Measurements from ENCODE around the gene ADAMTSL3. TPM values are rescaled to one million over a fixed set of nuclear protein-coding genes. Genes with fewer than 3 reads are reported as not detected.

Gene ADAMTSL3
- total RNA-seq, 1 donor from 2014 or later = 22.2 TPM

GRCh38 chr15:83816124-83816883 is 162.4 kb downstream of the ADAMTSL3 start:
- DNase-seq (ENCODE audit: low read depth in 2 of 2) = no peak

DNA sequence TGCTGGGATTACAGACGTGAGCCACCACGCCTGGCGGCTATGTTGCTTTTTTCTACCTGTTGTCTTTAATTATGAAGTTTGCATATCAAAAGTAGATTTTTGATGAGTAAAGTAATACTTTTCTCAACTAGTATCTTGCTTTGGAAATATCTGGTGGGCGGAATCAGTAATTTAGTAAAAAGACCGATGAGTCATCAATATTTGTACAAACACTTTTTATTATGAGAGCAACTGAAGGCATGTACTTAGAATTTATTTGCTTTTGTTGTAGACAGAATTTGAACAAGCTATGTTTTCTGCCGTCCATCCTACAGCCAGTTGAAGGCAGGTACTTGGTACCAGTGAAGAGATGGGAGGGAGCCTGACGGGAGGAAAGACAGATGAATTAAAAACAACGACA is 164.7 kb downstream of the ADAMTSL3 start:
- DNase-seq (ENCODE audit: low read depth in 2 of 2) = no peak

- DNase-seq (ENCODE audit: low read depth in 2 of 2) = no peak
Observed at GRCh38 chr15:83830381-83830780, 176.5 kb downstream of the ADAMTSL3 start.

GRCh38 chr15:83833569-83833968 is 179.6 kb downstream of the ADAMTSL3 start:
- no peak for DNase-seq (ENCODE audit: low read depth in 2 of 2)

DNA sequence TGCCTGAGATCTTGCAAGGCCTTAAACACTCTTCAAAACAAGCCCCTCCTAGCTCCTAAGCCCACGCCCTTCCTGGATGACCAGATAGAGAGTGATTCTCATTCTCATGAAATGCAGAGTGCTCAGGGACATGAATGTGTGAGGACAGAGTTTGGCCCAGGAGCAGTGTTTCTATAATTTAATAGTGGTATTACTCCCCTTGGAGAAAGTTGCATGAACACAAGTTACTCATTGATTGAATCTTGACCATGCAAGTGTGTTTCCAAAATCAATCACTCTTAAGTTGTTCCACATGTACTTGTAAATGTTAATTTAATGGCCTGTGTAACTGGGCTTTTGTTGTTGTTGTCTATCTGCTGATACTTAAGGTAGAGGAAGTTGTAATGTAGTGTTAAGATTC is 181.6 kb downstream of the ADAMTSL3 start:
- DNase-seq (ENCODE audit: low read depth in 2 of 2) = no peak

DNA sequence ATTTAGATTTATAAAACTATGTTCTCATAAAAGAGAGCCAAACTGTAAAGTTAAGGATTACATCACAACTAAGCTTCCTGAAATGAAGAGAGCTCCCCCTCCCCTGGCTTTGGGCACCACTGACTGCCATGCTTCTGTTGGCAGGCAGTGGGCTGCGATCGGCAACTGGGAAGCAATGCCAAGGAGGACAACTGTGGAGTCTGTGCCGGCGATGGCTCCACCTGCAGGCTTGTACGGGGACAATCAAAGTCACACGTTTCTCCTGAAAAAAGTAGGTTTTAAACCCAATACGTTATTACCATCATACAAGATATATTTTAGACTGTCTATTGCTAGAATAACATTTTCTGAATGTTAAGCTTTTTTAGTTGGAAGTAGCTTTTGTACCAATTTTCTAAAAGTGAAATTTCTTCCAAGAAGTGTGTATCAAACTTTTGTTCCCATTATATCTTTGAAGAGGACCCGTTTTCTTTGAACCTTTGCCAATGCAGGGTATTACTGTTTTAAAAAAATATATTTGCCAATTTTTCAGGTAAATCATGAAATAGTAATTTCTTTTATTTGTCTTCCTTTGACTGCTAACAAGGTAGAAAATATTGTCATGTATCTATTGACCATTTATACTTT is 184.1 kb downstream of the ADAMTSL3 start:
- peak; percentile 40 to 54 for DNase-seq (ENCODE audit: low read depth in 2 of 2)

DNA sequence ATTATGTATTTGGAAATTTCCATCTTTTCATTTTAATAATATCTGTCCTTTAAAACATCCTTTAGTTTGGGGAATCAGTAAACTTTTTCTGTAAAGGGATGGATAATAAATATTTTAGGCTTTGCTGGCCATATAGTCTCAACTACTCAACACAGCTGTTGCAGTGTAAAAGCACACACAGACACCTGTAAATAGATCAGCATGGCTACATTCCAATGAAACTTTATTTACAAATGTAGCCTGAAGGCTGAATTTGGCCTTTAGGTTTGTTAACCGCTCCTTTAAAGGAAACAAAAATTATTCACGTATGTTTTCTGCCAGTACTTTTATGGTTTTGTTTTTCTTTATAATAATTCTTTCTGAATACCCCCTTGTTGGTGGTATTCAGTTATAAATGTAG is 184.8 kb downstream of the ADAMTSL3 start:
- DNase-seq (ENCODE audit: low read depth in 2 of 2) = no peak

DNA sequence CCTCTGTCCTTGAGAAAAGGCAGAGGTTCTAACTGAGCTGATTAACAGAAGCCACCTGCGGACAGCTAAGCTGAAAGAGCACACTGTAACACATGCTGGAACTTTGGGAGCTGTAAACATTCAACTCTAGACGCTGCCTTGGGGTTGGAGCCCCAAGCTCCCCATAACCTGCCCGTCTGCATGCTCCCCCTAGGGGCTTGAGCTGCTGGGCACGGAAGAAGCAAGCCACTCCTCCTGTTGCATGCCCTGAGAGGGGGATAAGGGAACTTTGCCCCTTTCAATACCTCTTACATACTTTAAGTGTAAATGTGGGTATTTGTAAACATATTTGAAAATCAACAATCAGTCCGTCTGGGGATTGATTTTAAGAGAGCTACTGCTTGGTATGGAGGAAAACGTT is 188.4 kb downstream of the ADAMTSL3 start:
- no peak for DNase-seq (ENCODE audit: low read depth in 2 of 2)

DNA sequence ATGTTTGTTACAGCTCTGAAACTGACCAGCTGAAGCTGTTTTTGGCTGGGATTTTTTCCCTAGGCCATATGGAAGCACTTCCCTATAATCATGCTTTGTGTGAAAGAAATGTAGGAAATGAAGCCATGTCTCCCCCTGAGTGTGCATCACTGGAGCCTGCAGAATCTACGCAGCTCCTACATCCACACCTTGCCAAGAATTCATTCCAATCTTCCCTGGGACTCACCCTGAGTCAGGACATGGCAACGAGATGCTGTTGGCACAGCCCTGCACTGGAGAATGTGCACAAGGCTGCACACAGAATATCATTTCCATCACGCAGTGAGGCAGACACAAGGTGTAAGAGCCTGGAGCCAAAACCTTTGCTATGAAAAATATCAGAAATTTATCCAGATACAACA is 189.5 kb downstream of the ADAMTSL3 start:
- DNase-seq (ENCODE audit: low read depth in 2 of 2) = peak; percentile 48 to 72

GRCh38 chr15:83844742-83845141 is 190.8 kb downstream of the ADAMTSL3 start:
- no peak for DNase-seq (ENCODE audit: low read depth in 2 of 2)

DNA sequence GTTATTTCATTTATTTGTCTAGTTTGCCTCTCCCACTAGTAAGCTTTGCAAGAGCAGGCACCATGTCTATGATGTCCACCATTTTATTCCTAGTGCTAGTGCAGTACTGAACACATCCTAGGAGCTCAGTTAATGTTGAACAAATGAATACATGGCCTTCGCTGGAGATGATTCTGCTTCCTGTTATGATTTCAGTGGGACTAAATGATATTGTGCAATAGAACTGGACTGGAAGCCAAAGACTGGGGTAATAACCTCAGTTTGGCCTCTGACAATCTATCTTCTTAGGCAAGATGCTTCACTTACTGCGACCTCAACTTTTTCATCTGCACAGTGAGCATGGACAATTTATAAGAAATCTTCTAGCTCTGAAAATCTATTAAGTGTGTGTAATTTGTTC is 191.3 kb downstream of the ADAMTSL3 start:
- peak; percentile 25 to 36 for DNase-seq (ENCODE audit: low read depth in 2 of 2)

- DNase-seq (ENCODE audit: low read depth in 2 of 2) = peak in 1 of 2 donors; percentile 13
Observed at GRCh38 chr15:83846847-83847246, 192.9 kb downstream of the ADAMTSL3 start.

- DNase-seq (ENCODE audit: low read depth in 2 of 2) = peak; percentile 73 to 76
Observed at GRCh38 chr15:83848315-83849050, 194.6 kb downstream of the ADAMTSL3 start.

- no peak for DNase-seq (ENCODE audit: low read depth in 2 of 2)
Observed at GRCh38 chr15:83850015-83850414, 196.1 kb downstream of the ADAMTSL3 start.

DNA sequence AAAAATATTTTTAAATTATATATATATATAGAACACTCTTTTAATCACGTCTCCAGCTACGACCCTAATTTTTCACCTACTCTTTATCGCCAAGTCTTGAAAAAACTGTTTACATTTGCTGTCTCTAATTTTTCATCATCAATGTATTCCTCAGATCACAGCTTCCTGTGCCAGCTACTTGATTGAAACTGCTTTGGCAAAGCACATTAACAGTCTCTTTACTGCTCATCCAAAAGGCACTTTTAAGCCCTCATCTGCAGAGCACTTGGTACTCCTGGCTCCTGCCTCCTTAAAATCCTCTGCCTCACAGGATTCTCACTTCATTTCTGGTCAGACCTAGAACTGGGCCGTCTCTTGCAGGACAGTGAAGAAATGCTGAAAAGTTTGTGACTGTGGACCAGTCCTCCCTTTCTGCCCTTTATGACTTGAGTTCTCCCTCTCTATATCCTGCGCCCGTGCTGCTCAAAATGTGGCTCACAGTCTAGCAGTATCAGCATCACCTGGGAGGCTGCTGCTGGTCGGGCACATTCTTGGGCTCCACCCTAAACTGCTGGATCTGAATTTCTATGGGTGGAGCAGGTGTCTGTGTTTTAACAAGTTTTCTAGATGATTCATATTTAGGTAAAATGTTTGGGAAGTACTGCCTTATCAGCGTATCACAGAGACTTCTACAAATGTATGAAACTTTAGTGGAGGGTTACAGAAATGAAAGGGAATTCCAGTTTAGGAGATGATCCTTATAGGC is 196.8 kb downstream of the ADAMTSL3 start:
- no peak for DNase-seq (ENCODE audit: low read depth in 2 of 2)

- DNase-seq (ENCODE audit: low read depth in 2 of 2) = no peak
Observed at GRCh38 chr15:83853232-83853631, 199.3 kb downstream of the ADAMTSL3 start.

GRCh38 chr15:83854321-83854720 is 200.4 kb downstream of the ADAMTSL3 start:
- DNase-seq (ENCODE audit: low read depth in 2 of 2) = peak in 1 of 2 donors; percentile 57

- DNase-seq (ENCODE audit: low read depth in 2 of 2) = no peak
Observed at GRCh38 chr15:83854950-83855707, 201.2 kb downstream of the ADAMTSL3 start.

GRCh38 chr15:83855956-83856355 is 202.0 kb downstream of the ADAMTSL3 start:
- no peak for DNase-seq (ENCODE audit: low read depth in 2 of 2)

GRCh38 chr15:83858820-83859505 is 205.0 kb downstream of the ADAMTSL3 start:
- no peak for DNase-seq (ENCODE audit: low read depth in 2 of 2)

Data from dermis microvascular lymphatic vessel endothelial cell (primary cell).